ENCODE results near the gene PLXDC2.

GRCh38 chr10:19977097-19977521 lies 160.9 kb downstream of the PLXDC2 start:
- TF ChIP-seq FOS (IDR thresholded peaks at IDR 0.05; ENCODE audit: borderline replicate concordance, extremely low read depth, insufficient read length) (no peak), MAX (IDR thresholded peaks at IDR 0.05; ENCODE audit: low read depth, low read length) (no peak), CBFB (IDR thresholded peaks at IDR 0.05; ENCODE audit: low read depth) (no peak), ZBTB33 (IDR thresholded peaks at IDR 0.05) (no peak)
